ENCODE measurements around the gene ATP2A1.
"Not testable (repeated sequence)": the region's sequence is repeated elsewhere in the genome, so short reads cannot be mapped to it uniquely, and the experiment has no call there.

Gene ATP2A1

GRCh38 chr16:28858421-28858820 lies 19.9 kb upstream of the ATP2A1 start:
- FAIRE-seq (no peak), DNase-seq (ENCODE audit: insufficient read length, low spot score) (no peak)

GRCh38 chr16:28859326-28859725 lies 19.0 kb upstream of the ATP2A1 start:
- FAIRE-seq (no peak), DNase-seq (ENCODE audit: insufficient read length, low spot score) (no peak)

GRCh38 chr16:28863929-28864793 lies 14.1 kb upstream of the ATP2A1 start:
- DNase-seq (ENCODE audit: insufficient read length, low spot score), result no peak
- FAIRE-seq, result peak; percentile 51

- FAIRE-seq, result no peak
- no peak for DNase-seq (ENCODE audit: insufficient read length, low spot score)
Measured at GRCh38 chr16:28865001-28865688, 13.1 kb upstream of the ATP2A1 start.

- FAIRE-seq, result no peak
- DNase-seq (ENCODE audit: insufficient read length, low spot score), result no peak
Measured at GRCh38 chr16:28865722-28866453, 12.4 kb upstream of the ATP2A1 start.

GRCh38 chr16:28866454-28866804 lies 11.9 kb upstream of the ATP2A1 start:
- no peak for DNase-seq (ENCODE audit: insufficient read length, low spot score)
- FAIRE-seq, result no peak

- DNase-seq (ENCODE audit: insufficient read length, low spot score) (no peak), FAIRE-seq (no peak)
Measured at GRCh38 chr16:28867241-28867640, 11.0 kb upstream of the ATP2A1 start.

- not testable (repeated sequence) for FAIRE-seq; DNase-seq (ENCODE audit: insufficient read length, low spot score)
Measured at GRCh38 chr16:28867646-28868045, 10.6 kb upstream of the ATP2A1 start.

GRCh38 chr16:28869201-28869600 lies 9.1 kb upstream of the ATP2A1 start:
- DNase-seq (ENCODE audit: insufficient read length, low spot score) (no peak), FAIRE-seq (no peak)

- DNase-seq (ENCODE audit: insufficient read length, low spot score) (no peak), FAIRE-seq (no peak)
Measured at GRCh38 chr16:28872952-28873351, 5.3 kb upstream of the ATP2A1 start.

- FAIRE-seq, result peak; percentile 35
- peak; percentile 73 for DNase-seq (ENCODE audit: insufficient read length, low spot score)
Measured at GRCh38 chr16:28873543-28874201, 4.6 kb upstream of the ATP2A1 start.

- no peak for DNase-seq (ENCODE audit: insufficient read length, low spot score)
- FAIRE-seq, result no peak
Measured at GRCh38 chr16:28874406-28874805, 3.9 kb upstream of the ATP2A1 start.

- FAIRE-seq (no peak), DNase-seq (ENCODE audit: insufficient read length, low spot score) (no peak)
Measured at GRCh38 chr16:28875134-28876018, 2.9 kb upstream of the ATP2A1 start.

GRCh38 chr16:28876019-28876659 lies 2.1 kb upstream of the ATP2A1 start:
- no peak for FAIRE-seq

GRCh38 chr16:28876973-28877654 lies 1.2 kb upstream of the ATP2A1 start:
- FAIRE-seq, result no peak

More at GRCh38 chr16:28876019-28876659, 2.1 kb upstream of the ATP2A1 start:
- no peak for DNase-seq (ENCODE audit: insufficient read length, low spot score)

GRCh38 chr16:28877655-28878000 lies 660 bp upstream of the ATP2A1 start:
- DNase-seq (ENCODE audit: insufficient read length, low spot score) (no peak), FAIRE-seq (no peak)

More at GRCh38 chr16:28876973-28877654, 1.2 kb upstream of the ATP2A1 start:
- DNase-seq (ENCODE audit: insufficient read length, low spot score), result no peak

GRCh38 chr16:28879261-28879840 lies 1.1 kb downstream of the ATP2A1 start:
- peak; percentile 4 for FAIRE-seq
- no peak for DNase-seq (ENCODE audit: insufficient read length, low spot score)

GRCh38 chr16:28879841-28880588 lies 1.7 kb downstream of the ATP2A1 start:
- peak; percentile 98 for DNase-seq (ENCODE audit: insufficient read length, low spot score)
- FAIRE-seq, result peak; percentile 97
